LoVo (cell line): ENCODE data around the gene COQ10B.
"Not testable (repeated sequence)": the region's sequence is repeated elsewhere in the genome, so short reads cannot be mapped to it uniquely, and the experiment has no call there.

Experiments used
- DNase-seq: peaks from one replicate; pipeline ENCODE4 v3.0.0-alpha.2; 2016; ENCODE audit warnings: low spot score

The COQ10B gene

DNA sequence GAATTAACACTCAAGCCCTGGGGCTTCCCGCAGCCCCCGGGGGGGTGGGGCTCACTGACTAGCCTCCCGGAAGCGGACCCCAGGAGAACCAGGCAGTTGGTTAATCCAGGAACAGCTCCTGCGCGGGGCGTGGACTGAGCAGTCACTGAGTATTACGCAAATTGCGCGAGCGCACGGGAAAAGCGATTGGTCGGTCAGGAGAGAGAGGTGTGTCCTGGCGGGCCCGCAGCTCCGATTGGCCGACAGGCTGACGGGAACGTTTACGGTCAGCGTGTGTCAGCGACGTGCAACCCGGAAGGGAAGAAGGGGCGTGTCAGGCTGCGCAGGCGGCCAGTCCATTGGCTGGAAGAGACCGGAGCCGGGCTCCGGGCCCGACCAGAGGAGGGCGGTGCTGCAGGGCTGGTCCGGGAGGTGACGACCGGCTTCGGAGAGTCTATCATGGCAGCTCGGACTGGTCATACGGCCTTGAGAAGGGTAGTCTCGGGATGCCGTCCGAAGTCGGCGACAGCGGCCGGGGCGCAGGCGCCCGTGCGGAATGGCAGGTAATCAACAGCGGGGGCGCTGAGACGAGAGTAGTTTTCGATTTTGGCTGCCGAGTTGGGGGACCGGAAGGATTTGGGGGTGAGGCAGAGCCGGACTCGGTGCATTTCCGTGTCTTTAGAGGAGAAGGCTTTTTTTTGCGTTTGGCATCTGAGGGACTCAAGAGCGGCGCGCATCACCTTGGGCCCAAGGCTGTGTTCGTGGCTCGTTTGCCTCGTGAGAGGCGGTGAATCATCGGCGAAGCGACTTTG lies at the start of gene COQ10B:
Gene COQ10B, plus strand, starts transcription at position 430 of the 791 bp plus-strand sequence. Its CDS starts 9 bp downstream, at position 439.
- DNase-seq: peak; percentile 99

DNA sequence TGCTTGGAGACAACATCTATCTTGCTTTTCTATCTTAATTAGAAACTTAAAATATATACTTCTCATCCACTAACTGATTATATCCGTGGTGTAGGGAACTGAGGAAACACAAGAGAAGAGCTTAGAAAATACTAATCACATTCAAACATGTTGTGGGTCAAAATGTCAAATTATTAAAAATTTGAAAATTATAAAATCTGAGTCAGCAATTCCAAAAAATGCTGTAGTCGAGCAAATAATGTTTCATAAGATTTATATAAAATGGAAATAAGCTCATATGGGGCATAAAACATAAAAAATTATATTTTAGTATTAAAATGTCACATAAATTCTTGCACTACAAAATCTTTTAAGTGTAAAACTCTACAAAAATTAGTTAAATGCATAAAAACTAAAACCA lies 47.8 kb upstream of the COQ10B start:
- DNase-seq: no peak

DNA sequence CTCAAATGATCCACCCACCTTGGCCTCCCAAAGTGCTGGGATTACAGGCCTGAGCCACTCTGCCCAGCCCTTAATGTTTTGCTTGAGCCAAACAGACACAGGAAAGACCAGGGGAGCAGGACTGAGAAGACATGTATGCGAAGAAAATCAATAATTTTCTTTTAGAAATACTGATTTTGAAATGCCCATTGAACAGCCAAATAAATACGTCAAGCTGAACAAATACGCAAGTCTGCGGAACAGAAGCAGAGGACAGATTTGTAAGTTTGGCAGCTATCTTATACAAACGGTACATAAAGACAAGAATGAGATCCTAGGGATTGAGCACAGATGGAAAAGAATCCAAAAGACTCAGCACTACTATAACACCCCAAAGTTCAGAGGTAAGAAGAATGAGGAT lies 39.3 kb upstream of the COQ10B start:
- DNase-seq: no peak

DNA sequence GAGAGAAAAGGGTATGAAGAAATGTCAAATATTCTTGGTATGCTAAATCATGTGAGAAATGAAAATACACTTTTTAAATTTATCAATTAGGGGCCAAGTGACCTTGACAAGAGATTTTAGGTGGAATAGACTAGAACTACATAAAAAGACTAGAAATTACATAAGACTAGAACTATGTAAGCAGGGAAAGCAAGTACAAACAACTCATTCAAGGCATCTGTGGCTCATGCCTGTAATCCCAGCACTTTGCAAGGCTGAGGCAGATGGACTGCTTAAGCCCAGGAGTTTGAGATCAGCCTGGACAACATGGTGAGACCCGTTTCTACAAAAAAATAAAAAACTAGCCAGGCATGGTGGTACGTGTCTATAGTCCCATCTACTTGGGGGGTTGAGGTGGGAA lies 38.8 kb upstream of the COQ10B start:
- DNase-seq: no peak

DNA sequence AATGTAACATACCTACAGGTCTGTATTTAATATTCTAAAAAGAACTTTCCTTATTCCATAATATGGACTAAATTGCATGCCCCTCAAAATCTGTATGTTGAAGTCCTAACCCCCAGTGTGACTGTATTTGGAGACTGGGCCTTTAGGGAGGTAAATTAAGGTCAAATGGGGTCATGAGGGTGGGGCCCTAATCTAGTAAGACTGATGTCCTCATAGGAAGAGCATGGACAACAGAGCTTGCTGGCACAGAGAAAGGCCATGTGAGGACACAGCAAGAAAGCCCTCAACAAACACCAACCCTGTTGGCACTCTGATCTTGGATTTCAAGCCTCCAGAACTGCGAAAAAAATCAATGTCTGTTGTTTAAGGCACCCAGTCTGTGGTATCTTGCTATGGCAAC lies 37.1 kb upstream of the COQ10B start:
- DNase-seq: no peak

DNA sequence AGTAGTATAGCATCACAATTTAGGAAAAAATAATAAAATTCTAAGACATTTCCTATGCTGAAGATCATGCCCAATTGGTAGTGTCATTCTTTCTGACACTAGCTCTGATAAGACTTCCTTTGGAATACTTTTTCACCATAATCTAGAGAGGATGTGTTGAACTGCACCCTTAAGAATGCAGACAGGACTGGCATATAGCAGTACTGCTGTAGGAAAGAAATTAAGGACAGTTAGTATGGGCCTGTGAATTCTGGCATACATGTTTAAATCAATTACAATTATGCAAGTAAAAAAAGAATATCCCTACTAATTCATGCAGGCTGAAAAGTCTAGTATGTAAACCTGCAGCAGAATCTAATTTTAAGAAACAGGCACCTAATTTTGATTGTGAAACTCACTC lies 33.9 kb upstream of the COQ10B start:
- DNase-seq: no peak

DNA sequence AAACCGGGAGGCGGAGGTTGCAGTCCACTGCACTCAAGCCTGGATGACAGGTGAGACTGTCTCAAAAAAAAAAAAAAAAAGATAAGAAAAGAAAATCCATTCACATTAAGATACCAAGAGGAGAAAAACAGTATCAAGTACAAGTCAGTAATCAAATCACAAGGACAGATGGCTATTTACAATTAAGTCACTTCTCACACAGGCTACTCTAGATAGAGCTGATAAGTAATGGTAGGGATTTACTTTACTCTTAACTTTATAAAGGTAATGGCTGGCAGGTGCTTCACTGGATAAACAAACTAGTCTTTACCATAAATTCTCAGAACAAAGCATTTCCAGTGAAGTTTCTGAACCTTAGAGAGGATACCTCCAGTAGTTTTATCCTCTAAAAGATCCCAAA lies 30.0 kb upstream of the COQ10B start:
- DNase-seq: no peak

DNA sequence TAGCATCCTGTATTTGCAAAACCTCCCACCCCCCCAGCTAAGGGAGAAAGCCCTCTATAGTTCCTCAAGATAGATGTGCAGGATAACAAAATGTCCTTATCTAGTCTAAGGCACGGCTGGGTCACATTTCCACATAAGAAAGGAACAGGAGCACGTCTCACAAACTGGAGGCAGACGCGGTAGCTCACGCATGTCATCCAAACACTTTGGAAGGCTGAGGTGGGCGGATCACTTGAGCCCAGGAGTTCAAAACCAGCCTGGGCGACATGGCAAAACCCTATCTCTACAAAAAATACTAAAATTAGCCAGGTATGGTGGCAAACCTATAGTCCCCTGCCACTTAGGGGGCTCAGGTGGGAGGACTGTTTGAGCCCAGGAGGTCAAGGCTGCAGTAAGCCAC lies 27.8 kb upstream of the COQ10B start:
- DNase-seq: no peak

DNA sequence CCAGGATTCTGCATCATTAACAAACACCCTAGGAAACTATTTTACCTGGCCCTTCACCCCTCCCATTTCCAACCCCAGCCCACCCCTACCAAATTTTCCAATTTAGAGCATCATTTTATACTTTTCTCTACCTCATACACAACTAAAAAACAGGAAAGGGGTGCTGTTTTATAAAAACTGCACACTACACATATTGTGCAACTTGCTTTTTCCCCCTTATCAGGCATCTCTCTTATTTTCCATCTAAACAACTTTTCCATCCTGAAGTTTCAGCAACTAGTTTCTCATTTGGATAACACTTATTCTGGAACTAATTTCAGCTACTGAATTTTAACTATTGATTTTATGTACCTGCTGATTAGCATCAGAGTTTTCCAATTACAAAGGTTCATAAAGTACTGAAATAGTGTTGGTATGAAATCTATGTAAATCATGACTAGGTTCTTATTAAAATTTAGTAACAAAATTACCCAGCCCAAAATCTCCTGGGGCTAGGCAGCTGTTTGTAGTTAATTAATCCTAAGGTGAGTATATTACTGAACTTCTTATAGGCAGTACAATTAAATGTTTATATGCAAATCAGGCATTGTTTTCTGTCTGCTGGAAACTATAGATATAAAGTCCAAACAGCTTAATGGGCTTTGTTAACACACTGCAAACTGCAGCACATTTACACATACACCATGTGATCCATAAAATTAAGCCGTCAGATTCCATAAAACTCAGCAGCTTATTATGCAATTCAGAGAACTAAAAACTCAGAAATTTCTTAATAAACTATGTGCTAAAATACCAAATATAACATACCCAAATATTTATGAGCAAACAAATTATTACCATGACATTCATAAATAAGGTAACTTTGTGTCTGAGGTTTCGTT lies 26.4 kb upstream of the COQ10B start:
- no peak for DNase-seq

DNA sequence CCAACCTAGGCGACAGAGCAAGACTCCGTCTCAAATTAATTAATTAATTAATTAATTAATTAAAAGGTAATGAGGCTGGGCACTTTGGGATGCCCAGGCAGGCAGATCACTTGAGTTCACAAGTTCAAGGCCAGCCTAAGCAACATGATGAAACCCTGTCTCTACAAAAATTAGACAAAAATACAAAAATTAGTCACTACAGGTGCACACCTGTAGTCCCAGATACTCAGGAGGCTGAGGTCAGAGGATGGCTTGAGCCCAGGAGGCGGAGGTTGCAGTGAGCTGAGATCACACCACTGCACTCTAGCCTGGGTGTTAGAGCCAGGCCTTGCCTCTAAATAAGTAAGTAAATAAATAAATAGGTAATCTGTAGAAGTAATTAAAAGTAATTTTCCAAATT lies 25.4 kb upstream of the COQ10B start:
- DNase-seq: no peak

DNA sequence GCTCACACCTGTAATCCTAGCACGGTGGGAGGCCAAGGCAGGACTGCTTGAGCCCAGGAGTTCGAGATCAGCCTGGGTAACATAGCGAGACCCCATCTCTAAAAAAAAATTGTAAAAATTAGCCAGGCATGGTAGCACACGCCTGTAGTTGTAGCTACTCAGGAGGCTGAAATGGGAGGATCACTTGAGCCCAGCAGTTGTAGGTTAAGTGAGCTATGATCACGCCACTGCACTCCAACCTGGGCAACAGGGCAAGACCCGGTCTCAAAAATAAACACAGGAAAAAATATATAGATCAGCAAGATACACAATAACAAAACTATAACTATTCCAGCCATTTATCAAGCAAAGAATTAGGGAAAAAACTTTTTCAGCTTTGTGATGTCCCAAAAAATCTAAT lies 21.5 kb upstream of the COQ10B start:
- no peak for DNase-seq

DNA sequence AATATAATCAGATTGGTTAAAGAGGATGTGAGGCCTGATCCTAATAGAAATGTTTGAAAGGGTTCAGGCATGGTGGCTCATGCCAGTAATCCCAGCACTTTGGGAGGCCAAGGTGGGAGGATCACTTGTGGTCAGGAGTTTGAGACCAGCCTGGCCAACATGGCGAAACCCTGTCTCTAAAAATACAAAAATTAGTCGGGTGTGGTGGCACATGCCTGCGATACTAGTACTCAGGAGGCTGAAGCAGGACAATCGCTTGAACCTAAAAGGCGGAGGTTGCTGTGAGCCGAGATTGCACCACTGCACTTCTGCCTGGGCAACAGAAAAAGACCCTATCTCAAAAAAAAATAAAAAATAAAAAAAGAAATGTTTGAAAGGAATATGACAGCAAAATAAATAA lies 20.8 kb upstream of the COQ10B start:
- DNase-seq: not testable (repeated sequence)

DNA sequence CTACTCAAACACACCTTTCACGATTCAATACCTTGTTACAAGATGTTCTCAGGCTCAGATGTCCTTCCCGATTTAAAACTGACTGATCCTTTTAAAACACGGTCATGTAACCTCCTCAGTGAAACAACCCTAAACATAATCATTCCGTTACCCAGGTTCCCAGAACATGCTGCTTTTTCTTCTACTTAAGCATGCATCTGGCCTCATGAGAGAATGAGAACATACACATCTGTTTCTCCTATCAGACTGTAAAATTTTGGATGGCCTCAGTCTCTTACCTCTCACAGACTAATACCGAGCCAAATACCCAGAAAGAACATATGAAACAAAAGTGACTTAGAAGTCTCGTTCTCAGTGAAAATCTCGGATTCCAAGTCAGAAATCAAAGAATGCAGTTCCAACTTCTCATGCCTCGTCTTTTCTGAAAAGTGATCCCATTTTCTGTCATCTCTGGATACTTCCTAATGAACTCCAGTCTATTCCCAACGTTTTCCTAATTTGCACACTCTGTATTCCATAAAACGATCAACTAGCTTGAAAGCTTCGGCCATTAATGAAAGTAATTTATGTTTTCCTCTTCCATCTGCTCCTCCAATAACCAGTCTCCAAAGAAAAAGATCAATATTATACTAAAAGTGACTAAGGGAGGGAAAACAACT lies 19.4 kb upstream of the COQ10B start:
- no peak for DNase-seq

DNA sequence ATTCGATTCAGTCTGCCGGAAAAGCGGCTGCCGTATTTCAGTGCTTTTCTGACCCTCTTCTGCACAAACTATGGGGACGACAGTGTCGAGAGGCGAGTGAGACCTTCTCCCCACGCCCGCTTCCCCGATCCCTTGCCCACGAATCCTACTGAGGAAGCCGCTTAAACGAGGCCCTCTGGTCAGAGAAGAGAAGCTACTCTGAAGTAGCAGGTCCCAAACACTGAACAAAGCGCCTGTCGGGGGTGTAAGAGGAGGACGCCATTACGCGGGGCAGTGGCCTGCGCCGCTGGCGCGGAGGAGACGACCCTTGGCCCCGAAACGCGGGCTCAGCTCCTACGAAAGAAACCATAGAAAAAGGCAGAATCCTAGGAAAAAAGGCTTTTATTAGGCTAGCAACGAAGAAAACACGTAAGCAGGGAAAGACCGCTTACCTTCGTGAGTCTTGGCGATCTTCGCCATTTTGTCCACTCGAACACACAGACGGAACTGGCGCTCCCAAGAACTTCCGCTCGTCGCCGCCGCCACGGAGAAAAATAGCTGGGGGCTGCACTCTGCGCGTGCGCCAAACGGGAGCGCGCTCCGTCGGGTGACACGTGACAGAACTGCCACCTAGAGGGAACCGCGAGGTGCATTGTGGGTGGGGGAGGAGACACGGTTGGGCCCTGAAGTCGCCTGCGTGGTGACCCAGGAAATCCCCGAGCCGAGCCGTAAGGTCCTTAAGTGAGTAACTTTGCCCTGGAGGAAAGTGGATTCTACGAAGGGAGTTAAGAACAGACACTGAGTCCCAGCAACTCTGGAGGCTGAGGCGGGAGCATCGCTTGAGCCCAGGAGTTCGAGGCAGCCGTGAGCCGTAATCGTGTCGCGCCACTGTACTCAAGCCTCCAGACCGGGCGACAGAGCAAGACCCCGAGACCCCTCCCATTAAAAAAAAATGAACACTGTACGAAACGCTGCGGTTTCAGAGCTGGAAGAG lies 18.5 kb upstream of the COQ10B start, which contains the start of gene SF3B1:
Gene SF3B1, minus strand, starts transcription at position 488 of the 973 bp plus-strand sequence. Its CDS starts 29 bp downstream, at position 459.
- DNase-seq: peak; percentile 96

DNA sequence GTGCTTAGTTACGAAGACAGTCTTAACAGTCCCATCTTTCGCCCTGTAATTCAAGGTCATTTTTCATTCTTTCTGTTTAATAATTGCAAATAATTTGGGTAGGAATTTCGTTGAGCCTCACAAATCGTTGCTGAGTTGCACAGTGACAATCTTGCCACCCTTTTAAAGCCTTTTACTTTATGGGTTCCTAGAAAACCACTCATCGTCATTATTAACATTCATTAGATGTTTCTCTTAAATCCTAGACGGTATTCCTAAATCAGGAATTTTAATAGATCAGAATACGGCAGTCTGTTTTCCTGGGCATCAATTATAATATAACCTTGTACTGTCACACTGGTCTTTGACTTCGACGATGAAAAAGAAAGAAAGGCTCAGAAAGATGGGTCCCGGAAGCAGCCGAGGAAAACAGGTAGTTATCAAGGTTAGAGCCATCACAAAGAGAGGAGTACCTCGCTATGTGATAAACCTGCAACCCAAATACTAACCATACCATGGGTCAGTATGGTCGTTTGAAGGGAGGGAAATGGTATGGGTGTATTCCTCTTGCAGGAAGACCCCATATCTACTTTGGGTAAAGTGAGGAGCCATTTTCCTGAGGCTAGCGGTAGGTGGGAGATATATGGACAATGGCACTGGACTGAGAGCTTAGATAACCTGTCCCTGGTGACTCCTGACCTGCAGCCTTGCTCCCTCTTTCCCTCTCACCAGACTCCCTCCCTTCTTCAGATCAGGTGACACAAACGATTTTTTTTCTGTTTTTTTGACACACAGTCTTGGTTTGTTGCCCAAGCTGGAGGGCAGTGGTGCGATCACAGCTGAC lies 17.5 kb upstream of the COQ10B start:
- DNase-seq: peak; percentile 9

DNA sequence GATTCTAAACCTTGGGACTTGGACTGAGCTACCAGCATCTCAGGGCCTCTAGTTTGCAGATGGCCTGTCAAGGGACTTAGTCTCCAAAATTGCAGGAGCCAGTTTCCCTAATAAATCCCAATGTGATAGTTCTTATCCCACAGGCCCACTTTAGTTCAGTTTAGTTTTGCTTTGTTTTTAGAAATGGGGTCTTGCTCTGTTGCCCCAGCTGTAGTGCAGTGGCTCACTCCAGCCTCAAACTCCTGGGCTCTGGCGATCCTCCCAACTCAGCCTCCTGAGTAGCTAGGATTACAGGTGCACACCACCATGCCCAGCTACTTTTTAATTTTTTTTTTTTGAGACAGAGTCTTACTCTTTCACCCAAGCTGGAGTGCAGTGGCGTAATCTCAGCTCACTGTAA lies 16.0 kb upstream of the COQ10B start:
- no peak for DNase-seq

DNA sequence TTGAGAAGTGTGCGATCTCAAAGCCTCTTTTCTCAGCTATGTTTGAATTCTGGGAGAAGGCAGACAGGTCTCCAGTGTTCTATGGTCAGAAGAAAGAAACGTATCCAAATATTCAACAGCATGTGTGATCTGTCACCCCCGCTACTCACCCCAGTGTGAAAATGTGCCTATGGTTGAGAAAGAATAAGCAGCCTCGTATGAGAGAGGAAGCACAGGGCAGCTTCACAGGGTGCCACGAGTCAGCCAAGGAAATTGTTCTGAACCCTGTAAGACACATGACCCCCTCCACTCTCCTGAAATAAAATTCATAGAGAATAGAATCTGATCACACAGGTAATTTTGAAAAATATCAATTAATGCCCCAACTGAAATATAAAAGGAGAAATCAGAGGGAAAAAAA lies 10.5 kb upstream of the COQ10B start:
- DNase-seq: no peak

DNA sequence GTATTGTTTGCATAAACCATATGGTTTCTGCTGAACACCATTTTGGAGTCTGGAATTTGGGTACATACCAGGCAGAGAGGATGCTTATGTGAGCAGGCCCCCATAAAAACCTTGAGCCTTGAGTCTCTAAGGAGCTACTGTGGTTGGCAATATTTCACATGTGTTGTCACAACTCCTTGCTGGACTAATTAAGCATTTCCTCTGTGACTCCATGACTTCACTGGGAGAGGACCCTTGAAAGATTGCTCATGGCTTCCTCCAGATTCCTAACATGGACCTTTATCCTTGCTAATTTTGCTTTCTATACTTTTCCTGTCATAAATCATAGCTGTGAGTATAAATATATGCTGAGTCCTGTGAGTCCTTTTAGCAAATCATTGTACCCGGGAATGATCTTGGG lies 7.6 kb upstream of the COQ10B start:
- no peak for DNase-seq

DNA sequence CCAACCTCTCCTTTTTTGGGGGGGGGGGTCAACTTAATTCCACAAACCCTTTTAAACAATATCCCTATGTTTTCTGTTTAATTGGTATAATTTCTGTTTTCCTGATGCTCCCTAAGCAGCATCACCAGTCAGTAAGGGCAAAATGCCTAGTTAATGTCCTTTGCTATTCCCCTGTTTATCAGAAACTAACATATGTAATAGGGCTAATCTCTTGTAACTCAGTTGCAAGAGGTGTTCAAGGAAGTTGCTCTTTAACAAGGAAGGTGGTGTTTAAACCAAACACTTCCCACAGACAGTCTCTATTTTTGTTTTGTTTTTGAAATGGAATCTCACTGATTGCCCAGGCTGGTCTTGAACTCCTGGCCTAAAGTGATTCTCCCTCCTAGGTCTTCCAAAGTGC lies 6.5 kb upstream of the COQ10B start:
- no peak for DNase-seq

DNA sequence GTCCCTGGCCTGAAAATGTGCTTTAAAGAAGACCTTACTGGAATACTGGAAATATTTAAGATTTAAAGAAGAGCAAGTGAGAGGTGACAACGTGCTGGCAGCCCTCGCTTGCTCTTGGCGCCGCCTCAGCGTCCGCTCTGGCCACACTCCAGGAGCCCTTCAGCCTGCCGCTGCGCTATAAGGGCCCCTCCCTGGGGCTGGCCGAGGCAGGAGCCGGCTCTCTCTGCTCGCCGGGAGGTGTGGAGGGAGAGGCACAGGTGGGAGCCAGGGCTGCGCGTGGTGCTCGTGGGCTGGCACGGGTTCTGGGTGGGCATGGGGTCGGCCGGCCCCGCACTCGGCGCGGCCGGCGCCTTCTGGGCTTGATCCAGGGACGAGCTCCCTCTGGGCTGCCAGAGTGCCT lies 2.9 kb upstream of the COQ10B start:
- no peak for DNase-seq
